Astrocyte (in vitro differentiated cells and primary cell): ENCODE measurements around the gene ITPA. TPM values are rescaled to one million over a fixed set of nuclear protein-coding genes. Genes with fewer than 3 reads are reported as not detected.

Experiments used
- DNase-seq: peaks from one replicate; pipeline ENCODE4 v3.0.0-alpha.2; 2010; ENCODE audit warnings: low read depth
- FAIRE-seq: peaks from 2 replicates; lab custom pipeline; 2011; peaks lifted over from hg19 to GRCh38; lab: Jason Lieb, UNC
- H2AFZ ChIP-seq: 2 replicates; pipeline ENCODE4 v1.6.0; 2012; ENCODE audit warnings: low read depth, low read length, inconsistent platforms
- H3K27ac ChIP-seq: 2 replicates; pipeline ENCODE4 v1.5.1; 2011; ENCODE audit warnings: low read depth, low read length, inconsistent platforms
- H3K27me3 ChIP-seq: 2 replicates; pipeline ENCODE4 v1.6.0; 2011; ENCODE audit warnings: low read length, inconsistent platforms; ENCODE audit not compliant: insufficient read depth
- H3K36me3 ChIP-seq: 2 replicates; pipeline ENCODE4 v1.5.1; 2011; ENCODE audit warnings: low read length, inconsistent platforms; ENCODE audit not compliant: insufficient read depth
- H3K4me1 ChIP-seq: 2 replicates; pipeline ENCODE4 v1.5.1; 2011; ENCODE audit warnings: low read length, inconsistent platforms; ENCODE audit not compliant: insufficient read depth
- H3K4me2 ChIP-seq: 2 replicates; pipeline ENCODE4 v1.6.0; 2012; ENCODE audit warnings: low read length, inconsistent platforms
- H3K4me3 ChIP-seq: 2 replicates; pipeline ENCODE4 v1.5.1; 2011; ENCODE audit warnings: low read depth, mild to moderate bottlenecking, low read length, inconsistent platforms; ENCODE audit not compliant: insufficient read depth
- H3K79me2 ChIP-seq: 2 replicates; pipeline ENCODE4 v1.6.0; 2012; ENCODE audit warnings: mild to moderate bottlenecking, low read length, inconsistent platforms; ENCODE audit not compliant: insufficient read depth
- H3K9ac ChIP-seq: 2 replicates; pipeline ENCODE4 v1.6.0; 2012; ENCODE audit warnings: mild to moderate bottlenecking, low read length, inconsistent platforms
- H3K9me3 ChIP-seq: 2 replicates; pipeline ENCODE4 v1.5.1; 2012; ENCODE audit warnings: low read depth, mild to moderate bottlenecking, low read length, inconsistent platforms; ENCODE audit not compliant: insufficient read depth
- H4K20me1 ChIP-seq: 2 replicates; pipeline ENCODE4 v1.6.0; 2012; ENCODE audit warnings: low read length, inconsistent platforms; ENCODE audit not compliant: insufficient read depth
- H3K27ac Mint-ChIP-seq: one replicate; pipeline ENCODE4 v1.8.0; 2021; ENCODE audit warnings: mild to moderate bottlenecking, mixed read lengths; ENCODE audit not compliant: unreplicated experiment
- H3K27me3 Mint-ChIP-seq: one replicate; pipeline ENCODE4 v1.8.0; 2021; ENCODE audit warnings: low read depth, mixed read lengths; ENCODE audit not compliant: unreplicated experiment
- H3K36me3 Mint-ChIP-seq: one replicate; pipeline ENCODE4 v1.8.0; 2021; ENCODE audit warnings: low read depth, mixed read lengths; ENCODE audit not compliant: unreplicated experiment
- H3K4me1 Mint-ChIP-seq: one replicate; pipeline ENCODE4 v1.8.0; 2021; ENCODE audit warnings: low read depth, mixed read lengths; ENCODE audit not compliant: unreplicated experiment
- H3K4me3 Mint-ChIP-seq: one replicate; pipeline ENCODE4 v1.8.0; 2021; ENCODE audit warnings: mild to moderate bottlenecking, moderate library complexity, mixed read lengths; ENCODE audit not compliant: unreplicated experiment
- H3K9me3 Mint-ChIP-seq: one replicate; pipeline ENCODE4 v1.8.0; 2021; ENCODE audit warnings: mild to moderate bottlenecking, mixed read lengths; ENCODE audit not compliant: unreplicated experiment
- CTCF ChIP-seq: IDR thresholded peaks from 2 replicates; pipeline ENCODE4 v1.5.1; 2011; ENCODE audit warnings: low read depth, mild to moderate bottlenecking, inconsistent platforms, low read length, moderate library complexity; ENCODE audit not compliant: insufficient read depth
- EZH2 ChIP-seq: IDR thresholded peaks from 2 replicates; pipeline ENCODE4 v1.6.1; 2012; ENCODE audit warnings: mild to moderate bottlenecking, low read length, inconsistent platforms; ENCODE audit not compliant: insufficient read depth
- total RNA-seq: library from RNA; stranded (reverse); gene quantifications from 2 replicates; pipeline ENCODE4 v1.2.1, GENCODE V29; 2021

Gene ITPA
- total RNA-seq, 1 donor from 2014 or later, result 55.5 TPM

GRCh38 chr20:3208786-3209256 is 477 bp upstream of the ITPA start:
- H3K36me3 Mint-ChIP-seq, result peaks cover 4% of the 10 kb centered on the region
- peak overlapping the region; percentile 67 for H3K27ac ChIP-seq
- peaks cover 62% of the 10 kb centered on the region for H3K79me2 ChIP-seq
- H3K27me3 ChIP-seq, result no peaks in the 10 kb centered on the region
- no peaks in the 10 kb centered on the region for H3K9me3 ChIP-seq
- H3K4me2 ChIP-seq, result peak overlapping the region; percentile 95
- H3K4me1 Mint-ChIP-seq, result peaks cover 3% of the 10 kb centered on the region
- TF ChIP-seq EZH2 (no peak), CTCF (no peak)
- H3K27ac Mint-ChIP-seq, result peak overlapping the region; percentile 22
- peak overlapping the region; percentile 89 for H2AFZ ChIP-seq
- peak overlapping the region; percentile 86 for H3K4me3 Mint-ChIP-seq
- H3K4me3 ChIP-seq, result peak overlapping the region; percentile 93
- FAIRE-seq (no peak), DNase-seq (no peak)
- H3K27me3 Mint-ChIP-seq, result no peaks in the 10 kb centered on the region
- peaks cover 10% of the 10 kb centered on the region for H3K4me1 ChIP-seq
- H3K9me3 Mint-ChIP-seq, result no peaks in the 10 kb centered on the region
- peak overlapping the region; percentile 91 for H3K9ac ChIP-seq
- peaks cover under 1% of the 10 kb centered on the region for H3K36me3 ChIP-seq
- H4K20me1 ChIP-seq, result peaks cover 7% of the 10 kb centered on the region

GRCh38 chr20:3209946-3210317 is 634 bp downstream of the ITPA start:
- peak overlapping the region; percentile 67 for H3K27ac ChIP-seq
- H3K9ac ChIP-seq, result peak overlapping the region; percentile 91
- H3K27ac Mint-ChIP-seq, result peak overlapping the region; percentile 83
- H3K27me3 ChIP-seq, result no peaks in the 10 kb centered on the region
- peak overlapping the region; percentile 89 for H2AFZ ChIP-seq
- DNase-seq (peak; percentile 6), FAIRE-seq (no peak)
- H4K20me1 ChIP-seq, result peaks cover 8% of the 10 kb centered on the region
- H3K9me3 ChIP-seq, result no peaks in the 10 kb centered on the region
- H3K4me1 ChIP-seq, result peaks cover 10% of the 10 kb centered on the region
- no peaks in the 10 kb centered on the region for H3K27me3 Mint-ChIP-seq
- H3K79me2 ChIP-seq, result peaks cover 60% of the 10 kb centered on the region
- H3K9me3 Mint-ChIP-seq, result no peaks in the 10 kb centered on the region
- H3K36me3 ChIP-seq, result peaks cover 5% of the 10 kb centered on the region
- peak overlapping the region; percentile 93 for H3K4me3 ChIP-seq
- H3K4me3 Mint-ChIP-seq, result peak overlapping the region; percentile 86
- H3K36me3 Mint-ChIP-seq, result peaks cover 5% of the 10 kb centered on the region
- peak overlapping the region; percentile 95 for H3K4me2 ChIP-seq
- no peak for TF ChIP-seq CTCF
- no peak for TF ChIP-seq EZH2
- peaks cover 3% of the 10 kb centered on the region for H3K4me1 Mint-ChIP-seq

GRCh38 chr20:3210346-3210745 is 1.0 kb downstream of the ITPA start:
- peak overlapping the region; percentile 86 for H3K4me3 Mint-ChIP-seq
- H3K27ac Mint-ChIP-seq, result peak overlapping the region; percentile 83
- no peaks in the 10 kb centered on the region for H3K9me3 Mint-ChIP-seq
- H2AFZ ChIP-seq, result peak overlapping the region; percentile 89
- peak overlapping the region; percentile 91 for H3K9ac ChIP-seq
- no peaks in the 10 kb centered on the region for H3K9me3 ChIP-seq
- H3K27ac ChIP-seq, result no peak overlapping the region
- FAIRE-seq (no peak), DNase-seq (no peak)
- peaks cover 3% of the 10 kb centered on the region for H3K4me1 Mint-ChIP-seq
- no peak for TF ChIP-seq CTCF
- no peak for TF ChIP-seq EZH2
- H3K4me3 ChIP-seq, result peak overlapping the region; percentile 93
- no peaks in the 10 kb centered on the region for H3K27me3 ChIP-seq
- peaks cover 60% of the 10 kb centered on the region for H3K79me2 ChIP-seq
- no peaks in the 10 kb centered on the region for H3K27me3 Mint-ChIP-seq
- H3K36me3 ChIP-seq, result peaks cover 5% of the 10 kb centered on the region
- H3K4me1 ChIP-seq, result peaks cover 10% of the 10 kb centered on the region
- H4K20me1 ChIP-seq, result peaks cover 8% of the 10 kb centered on the region
- H3K36me3 Mint-ChIP-seq, result peaks cover 5% of the 10 kb centered on the region
- H3K4me2 ChIP-seq, result peak overlapping the region; percentile 95
